ENCODE measurements around the gene ATAD3C. TPM values are rescaled to one million over a fixed set of nuclear protein-coding genes. Genes with fewer than 3 reads are reported as not detected.
"Not testable (repeated sequence)": the region's sequence is repeated elsewhere in the genome, so short reads cannot be mapped to it uniquely, and the experiment has no call there.

Gene ATAD3C
- total and polyA plus RNA-seq, 7 donors = under 0.01 to 1.5 (median 0.45) TPM; not detected in 1

DNA sequence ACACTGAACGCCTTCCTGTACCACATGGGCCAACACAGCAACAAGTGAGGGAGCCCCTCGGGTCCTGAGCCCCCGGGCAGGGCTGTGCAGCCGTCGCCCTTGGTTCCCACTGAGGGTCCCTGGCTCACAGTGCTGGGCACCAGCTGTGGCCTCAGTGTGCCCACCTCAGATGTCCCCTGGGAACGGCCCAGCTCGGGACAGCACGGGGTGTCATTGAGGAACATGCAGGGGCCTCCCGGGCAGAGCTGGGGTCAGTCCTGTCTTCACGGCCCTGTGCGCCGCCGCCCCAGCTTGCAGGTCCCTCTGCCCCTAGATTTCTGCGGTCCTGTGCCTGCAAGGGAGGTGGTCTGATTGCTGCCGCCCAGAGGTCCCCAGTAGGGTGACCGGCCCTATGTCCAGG lies 39.7 kb downstream of the ATAD3C start:
- no peaks in the 10 kb centered on the region for H3K9me3 ChIP-seq
- no peaks in the 10 kb centered on the region for H3K27me3 ChIP-seq
- no peak for TF ChIP-seq EP300 (IDR thresholded peaks at IDR 0.05)
- no peaks in the 10 kb centered on the region for H3K4me1 ChIP-seq
- 97 to 98% methylated on average over 16 of the region's 16 CpGs for WGBS, 2 donors
- H3K36me3 ChIP-seq = peaks cover 25 to 88% (median 38%) of the 10 kb centered on the region in 4 donors
- intact Hi-C loops (cut with DNase I) = no loop called here
- no peak overlapping the region for H3K27ac ChIP-seq
- H3K4me3 ChIP-seq = no peak overlapping the region
- no peak for DNase-seq

- Histone ChIP-seq H3K27me3 (no peaks in the 10 kb centered on the region), H3K4me3 (no peak overlapping the region), H3K4me1 (no peaks in the 10 kb centered on the region), H3K27ac (no peak overlapping the region), H3K36me3 (peaks cover 25 to 91% (median 38%) of the 10 kb centered on the region in 4 donors), H3K9me3 (no peaks in the 10 kb centered on the region)
- DNase-seq = no peak
- WGBS, 2 donors = 96% methylated on average over 19 of the region's 19 CpGs
- intact Hi-C loops (cut with DNase I) = no loop called here
- no peak for TF ChIP-seq CTCF (IDR thresholded peaks at IDR 0.05)
- no peak for TF ChIP-seq POLR2AphosphoS5 (IDR thresholded peaks at IDR 0.05)
- no peak for TF ChIP-seq EP300 (IDR thresholded peaks at IDR 0.05)
- no peak for TF ChIP-seq POLR2A (IDR thresholded peaks at IDR 0.05)
These were observed 40.4 kb downstream of the ATAD3C start for GRCh38 chr1:1489861-1490260.

DNA sequence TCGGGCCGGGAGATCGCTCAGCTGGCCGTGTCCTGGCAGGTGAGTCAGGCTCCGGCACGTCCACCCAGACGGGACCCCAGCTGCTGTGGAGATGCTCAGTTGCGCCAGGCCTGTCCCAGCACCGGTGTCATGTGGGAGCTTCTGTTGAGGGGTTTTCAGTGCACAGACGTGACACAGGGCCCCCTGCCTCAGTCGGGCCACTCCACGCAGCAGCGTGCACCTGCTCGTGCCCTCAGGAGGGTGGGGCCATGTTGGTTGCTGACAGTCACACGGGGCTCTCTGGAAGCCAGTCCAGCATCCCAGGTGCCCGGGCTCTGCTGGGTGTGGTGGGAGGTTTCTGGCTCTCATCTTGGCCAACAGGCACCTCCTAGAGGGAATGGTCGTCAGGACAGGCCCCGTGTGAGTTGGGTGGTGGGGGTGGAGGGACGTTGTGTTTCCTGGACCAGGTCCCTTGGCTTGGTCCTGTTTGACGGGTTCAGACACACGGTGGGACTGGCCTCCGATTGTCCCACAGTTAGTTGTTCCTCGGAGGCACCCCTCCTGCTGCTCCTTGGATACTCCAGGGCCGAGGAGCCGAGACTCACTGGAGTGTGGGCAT lies 41.2 kb downstream of the ATAD3C start:
- intact Hi-C loops (cut with DNase I) = no loop called here
- Histone ChIP-seq H3K27ac (no peak overlapping the region), H3K4me3 (no peak overlapping the region), H3K9me3 (no peaks in the 10 kb centered on the region), H3K36me3 (peaks cover 25 to 92% (median 39%) of the 10 kb centered on the region in 4 donors), H3K27me3 (no peaks in the 10 kb centered on the region), H3K4me1 (no peaks in the 10 kb centered on the region)
- no peak for DNase-seq
- WGBS, 2 donors = 97% methylated on average over 20 to 22 of the region's 25 CpGs
- TF ChIP-seq POLR2A (IDR thresholded peaks at IDR 0.05) = no peak
- TF ChIP-seq POLR2AphosphoS5 (IDR thresholded peaks at IDR 0.05) = no peak

GRCh38 chr1:1491601-1492000 lies 42.1 kb downstream of the ATAD3C start:
- H3K27me3 ChIP-seq = no peaks in the 10 kb centered on the region
- H3K9me3 ChIP-seq = no peaks in the 10 kb centered on the region
- DNase-seq = no peak
- 98 to 99% methylated on average over 10 of the region's 10 CpGs for WGBS, 2 donors
- H3K4me1 ChIP-seq = no peaks in the 10 kb centered on the region
- H3K36me3 ChIP-seq = peaks cover 25 to 89% (median 36%) of the 10 kb centered on the region in 4 donors
- H3K4me3 ChIP-seq = no peak overlapping the region
- TF ChIP-seq POLR2A (IDR thresholded peaks at IDR 0.05) (no peak), POLR2AphosphoS5 (IDR thresholded peaks at IDR 0.05) (no peak), CTCF (IDR thresholded peaks at IDR 0.05) (no peak), EP300 (IDR thresholded peaks at IDR 0.05) (no peak)
- intact Hi-C loops (cut with DNase I) = no loop called here
- no peak overlapping the region for H3K27ac ChIP-seq

DNA sequence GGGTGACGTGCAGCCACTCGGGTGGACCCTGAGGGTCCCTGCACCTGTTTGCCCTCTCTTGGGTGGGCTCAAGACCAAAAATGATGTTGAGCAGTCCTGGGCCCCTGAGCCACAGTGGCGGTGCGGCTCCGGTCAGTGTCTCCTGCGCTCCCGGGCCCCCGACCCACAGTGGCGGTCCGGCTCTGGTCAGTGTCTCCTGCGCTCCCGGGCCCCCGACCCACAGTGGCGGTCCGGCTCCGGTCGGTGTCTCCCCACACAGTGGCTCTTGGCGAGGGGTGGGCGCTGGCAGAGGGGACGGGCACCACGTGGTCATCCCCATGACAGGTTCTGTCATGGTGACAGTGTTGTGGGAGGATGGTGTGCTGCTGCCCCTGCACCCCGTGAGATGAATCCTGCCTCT lies 44.8 kb downstream of the ATAD3C start:
- H3K9me3 ChIP-seq; H3K4me3 ChIP-seq; DNase-seq; H3K27ac ChIP-seq; H3K27me3 ChIP-seq; H3K4me1 ChIP-seq; intact Hi-C loops (cut with DNase I): not testable (repeated sequence)
- peaks cover 19 to 63% (median 23%) of the 10 kb centered on the region in 4 donors for H3K36me3 ChIP-seq
- 98% methylated on average over 22 of the region's 22 CpGs for WGBS, 2 donors

DNA sequence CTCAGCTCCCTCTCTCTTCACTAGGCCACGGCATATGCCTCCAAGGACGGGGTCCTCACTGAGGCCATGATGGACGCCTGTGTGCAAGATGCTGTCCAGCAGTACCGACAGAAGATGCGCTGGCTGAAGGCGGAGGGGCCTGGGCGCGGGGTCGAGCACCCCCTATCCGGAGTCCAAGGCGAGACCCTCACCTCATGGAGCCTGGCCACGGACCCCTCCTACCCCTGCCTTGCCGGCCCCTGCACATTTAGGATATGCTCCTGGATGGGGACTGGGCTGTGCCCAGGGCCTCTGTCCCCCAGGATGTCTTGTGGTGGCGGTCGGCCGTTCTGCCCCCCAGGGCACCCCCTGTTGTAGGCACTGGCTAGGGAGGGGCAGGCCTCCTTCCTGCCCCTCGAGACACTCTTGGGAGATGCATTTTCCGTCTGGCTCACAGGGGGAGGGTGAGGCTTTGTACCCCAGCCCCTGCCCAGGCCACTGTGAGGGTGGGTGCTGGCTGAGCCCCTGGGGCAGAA lies 46.0 kb downstream of the ATAD3C start:
- H3K27ac ChIP-seq; H3K9me3 ChIP-seq; intact Hi-C loops (cut with DNase I); H3K4me1 ChIP-seq; DNase-seq; H3K27me3 ChIP-seq; H3K4me3 ChIP-seq: not testable (repeated sequence)
- H3K36me3 ChIP-seq = peaks cover 8 to 51% (median 13%) of the 10 kb centered on the region in 4 donors
- WGBS, 2 donors = 93 to 94% methylated on average over 17 to 18 of the region's 18 CpGs

Data from sigmoid colon (tissue), 7 donors.